ENCODE data around the gene GFOD1. TPM values are rescaled to one million over a fixed set of nuclear protein-coding genes. Genes with fewer than 3 reads are reported as not detected.

Gene GFOD1
- polyA plus RNA-seq, 1 of the 3 experiments (the other 2 are of a cell fraction): 1.6 TPM

GRCh38 chr6:13373488-13373886 is 113.9 kb downstream of the GFOD1 start:
- Histone ChIP-seq H3K9me3 (no peaks in the 10 kb centered on the region), H3K4me2 (no peak overlapping the region), H3K27me3 (ENCODE audit: insufficient read depth) (no peaks in the 10 kb centered on the region), H3K79me2 (ENCODE audit: insufficient read depth) (no peaks in the 10 kb centered on the region), H3F3A (replicated peaks; ENCODE audit: insufficient read depth) (no peaks in the 10 kb centered on the region), H3K4me1 (ENCODE audit: control insufficient read depth in 1 of 2, insufficient read depth in 2 of 2, low read depth in 1 of 2, low read length in 1 of 2) (peaks cover 0 to 7% of the 10 kb centered on the region in 2 experiments; a peak in 1 of 4 replicates), H3K9ac (no peak overlapping the region), H2AFZ (ENCODE audit: low read depth) (no peak overlapping the region), H3K9me2 (no peaks in the 10 kb centered on the region), H3K27ac (ENCODE audit: low read depth in 2 of 2, low read length in 1 of 2) (no peak overlapping the region), H3K36me3 (replicated peaks in 1 of 2; ENCODE audit: control insufficient read depth in 1 of 2, insufficient read depth in 2 of 2, low read length in 1 of 2) (no peaks in the 10 kb centered on the region), H3K4me3 (ENCODE audit: low read depth in 2 of 2, low read length in 1 of 2) (no peak overlapping the region), H4K20me1 (ENCODE audit: insufficient read depth) (no peaks in the 10 kb centered on the region)
- no peak for DNase-seq
- TF ChIP-seq RAD21 (IDR thresholded peaks at IDR 0.05; ENCODE audit: low read length): no peak
- TF ChIP-seq FOSL2 (IDR thresholded peaks at IDR 0.05; ENCODE audit: borderline replicate concordance, low read depth): no peak
- TF ChIP-seq, protein P1, sequence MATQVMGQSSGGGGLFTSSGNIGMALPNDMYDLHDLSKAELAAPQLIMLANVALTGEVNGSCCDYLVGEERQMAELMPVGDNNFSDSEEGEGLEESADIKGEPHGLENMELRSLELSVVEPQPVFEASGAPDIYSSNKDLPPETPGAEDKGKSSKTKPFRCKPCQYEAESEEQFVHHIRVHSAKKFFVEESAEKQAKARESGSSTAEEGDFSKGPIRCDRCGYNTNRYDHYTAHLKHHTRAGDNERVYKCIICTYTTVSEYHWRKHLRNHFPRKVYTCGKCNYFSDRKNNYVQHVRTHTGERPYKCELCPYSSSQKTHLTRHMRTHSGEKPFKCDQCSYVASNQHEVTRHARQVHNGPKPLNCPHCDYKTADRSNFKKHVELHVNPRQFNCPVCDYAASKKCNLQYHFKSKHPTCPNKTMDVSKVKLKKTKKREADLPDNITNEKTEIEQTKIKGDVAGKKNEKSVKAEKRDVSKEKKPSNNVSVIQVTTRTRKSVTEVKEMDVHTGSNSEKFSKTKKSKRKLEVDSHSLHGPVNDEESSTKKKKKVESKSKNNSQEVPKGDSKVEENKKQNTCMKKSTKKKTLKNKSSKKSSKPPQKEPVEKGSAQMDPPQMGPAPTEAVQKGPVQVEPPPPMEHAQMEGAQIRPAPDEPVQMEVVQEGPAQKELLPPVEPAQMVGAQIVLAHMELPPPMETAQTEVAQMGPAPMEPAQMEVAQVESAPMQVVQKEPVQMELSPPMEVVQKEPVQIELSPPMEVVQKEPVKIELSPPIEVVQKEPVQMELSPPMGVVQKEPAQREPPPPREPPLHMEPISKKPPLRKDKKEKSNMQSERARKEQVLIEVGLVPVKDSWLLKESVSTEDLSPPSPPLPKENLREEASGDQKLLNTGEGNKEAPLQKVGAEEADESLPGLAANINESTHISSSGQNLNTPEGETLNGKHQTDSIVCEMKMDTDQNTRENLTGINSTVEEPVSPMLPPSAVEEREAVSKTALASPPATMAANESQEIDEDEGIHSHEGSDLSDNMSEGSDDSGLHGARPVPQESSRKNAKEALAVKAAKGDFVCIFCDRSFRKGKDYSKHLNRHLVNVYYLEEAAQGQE (IDR thresholded peaks at IDR 0.05; ENCODE audit: low read depth, low read length): no peak
- no peak for TF ChIP-seq FOXM1 (IDR thresholded peaks at IDR 0.05; ENCODE audit: low read depth)
- no peak for TF ChIP-seq JUND (IDR thresholded peaks at IDR 0.05)
- no peak for TF ChIP-seq EZH2phosphoT487 (IDR thresholded peaks at IDR 0.05; ENCODE audit: borderline replicate concordance, low read depth)
- TF ChIP-seq RCOR1 (IDR thresholded peaks at IDR 0.05; ENCODE audit: low read length): no peak
- no peak for TF ChIP-seq TAF1 (IDR thresholded peaks at IDR 0.05; ENCODE audit: borderline replicate concordance, low read depth, low read length)
- no peak for TF ChIP-seq GABPA (IDR thresholded peaks at IDR 0.05; ENCODE audit: low read depth)
- no peak for TF ChIP-seq RXRA (IDR thresholded peaks at IDR 0.05; ENCODE audit: borderline replicate concordance, low read depth)
- TF ChIP-seq TCF12 (IDR thresholded peaks at IDR 0.05): no peak
- no peak for TF ChIP-seq MAX (IDR thresholded peaks at IDR 0.05; ENCODE audit: low read depth)
- no peak for TF ChIP-seq ZBTB33 (IDR thresholded peaks at IDR 0.05; ENCODE audit: borderline replicate concordance, low read depth)
- TF ChIP-seq CHD2 (IDR thresholded peaks at IDR 0.05; ENCODE audit: low read length, partially characterized antibody): no peak
- TF ChIP-seq ELF1 (IDR thresholded peaks at IDR 0.05): no peak
- no peak for TF ChIP-seq RFX5 (IDR thresholded peaks at IDR 0.05; ENCODE audit: low read length)
- no peak for TF ChIP-seq YY1 (IDR thresholded peaks at IDR 0.05; ENCODE audit: low read depth)
- TF ChIP-seq SIN3A (IDR thresholded peaks at IDR 0.05; ENCODE audit: borderline replicate concordance, low read depth, low read length): no peak
- TF ChIP-seq USF2 (IDR thresholded peaks at IDR 0.05; ENCODE audit: borderline replicate concordance, low read depth, low read length): no peak
- TF ChIP-seq MXI1 (IDR thresholded peaks at IDR 0.05; ENCODE audit: low read depth, low read length): no peak
- ChIA-PET POLR2A (no interaction called here), CTCF (no interaction called here)
- 94% methylated on average over 1 of the region's 1 CpG for WGBS (ENCODE audit: low lambda C conversion rate)
